ENCODE data around the gene TNRC6C. TPM values are rescaled to one million over a fixed set of nuclear protein-coding genes. Genes with fewer than 3 reads are reported as not detected.

TNRC6C gene
- total and polyA plus RNA-seq, 2 of the 13 experiments (the other 11 are each of a cell fraction or from before 2014, with no cell fraction given), result 0.66 to 4.9 TPM

- no peak overlapping the region for H3K9ac ChIP-seq (ENCODE audit: insufficient read depth, low read depth, low read length)
- in situ Hi-C loops (cut with HindIII; ENCODE audit: extremely low pct_ligation_motif_present, low pct_unique_long_range_greater_than_20kb), result no loop called here
- intact Hi-C loops (cut with micrococcal nuclease; ENCODE audit: unreplicated experiment), result loop anchor here (10.0 kb wide), 1 partner anchor 232 kb away; no protein-coding TSS in a partner anchor
- H3K4me2 ChIP-seq (ENCODE audit: low read depth, low read length), result no peak overlapping the region
- H3K4me3 ChIP-seq (replicated peaks in 1 of 3; ENCODE audit: insufficient read depth in 1 of 3, low read depth in 2 of 3, low read length in 3 of 3), result no peak overlapping the region
- no peak overlapping the region for H3K27ac ChIP-seq (ENCODE audit: extremely low read length, insufficient read depth, low read length)
- DNase-seq (ENCODE audit: low spot score), result no peak
- TF ChIP-seq RCOR2 (CRISPR knock-in tag; IDR thresholded peaks at IDR 0.05) (no peak), KIAA2018 (CRISPR knock-in tag; IDR thresholded peaks at IDR 0.05; ENCODE audit: borderline replicate concordance) (no peak), FOXK1 (CRISPR knock-in tag; IDR thresholded peaks at IDR 0.05; ENCODE audit: borderline replicate concordance, low read depth) (no peak), ARID2 (CRISPR knock-in tag; IDR thresholded peaks at IDR 0.05; ENCODE audit: borderline replicate concordance) (no peak), ZNF724P (CRISPR knock-in tag; IDR thresholded peaks at IDR 0.05; ENCODE audit: borderline replicate concordance) (no peak), ZNF75D (CRISPR knock-in tag; IDR thresholded peaks at IDR 0.05; ENCODE audit: borderline replicate concordance) (no peak), SETDB1 (CRISPR knock-in tag; IDR thresholded peaks at IDR 0.05; ENCODE audit: borderline replicate concordance) (no peak), HDAC2 (CRISPR knock-in tag; IDR thresholded peaks at IDR 0.05) (no peak)
- ChIA-PET CTCF (ENCODE audit: low intra/inter-chr PET ratio, low total read pairs) (no interaction called here), POLR2A (no interaction called here)
- BruUV-seq (replicated peaks), result no TSS peak
- no peaks in the 10 kb centered on the region for H3K4me1 ChIP-seq (ENCODE audit: insufficient read depth, low read length)
- FAIRE-seq, result no peak
- no peaks in the 10 kb centered on the region for H3K79me2 ChIP-seq (ENCODE audit: insufficient read depth, low read length)
- no peaks in the 10 kb centered on the region for H4K20me1 ChIP-seq (ENCODE audit: insufficient read depth, low read length)
- no peak for ATAC-seq
- no peak overlapping the region for H2AFZ ChIP-seq (ENCODE audit: low read length)
- H3K9me3 ChIP-seq (ENCODE audit: low read length), result no peaks in the 10 kb centered on the region
- peaks cover 0 to 23% of the 10 kb centered on the region in 2 experiments; a peak in 4 of 5 replicates for H3K36me3 ChIP-seq (replicated peaks in 1 of 2; ENCODE audit: control insufficient read depth in 1 of 2, insufficient read depth in 2 of 2, low read length in 2 of 2)
- no peaks in the 10 kb centered on the region for H3K27me3 ChIP-seq (ENCODE audit: control insufficient read depth in 1 of 2, insufficient read depth in 2 of 2, low read length in 2 of 2)
Measured at GRCh38 chr17:78006338-78006737, 47.8 kb downstream of the TNRC6C start.
